ENCODE results near the gene SYNGR3. TPM values are rescaled to one million over a fixed set of nuclear protein-coding genes. Genes with fewer than 3 reads are reported as not detected.
A peak's percentile ranks its signal among the peaks of the same experiment; 100 is the strongest.

The SYNGR3 gene
- total RNA-seq, 1 donor from 2014 or later, result 3.3 TPM

- TF ChIP-seq CTCF (IDR thresholded peaks at IDR 0.05; ENCODE audit: unreplicated experiment), result no peak
- H3K27ac Mint-ChIP-seq, result no peak overlapping the region
- no peaks in the 10 kb centered on the region for H3K9me3 Mint-ChIP-seq (ENCODE audit: low read depth)
- no peak overlapping the region for H3K4me3 Mint-ChIP-seq (ENCODE audit: low read depth)
- peaks cover 4% of the 10 kb centered on the region for H3K36me3 Mint-ChIP-seq (ENCODE audit: insufficient read depth)
- no peaks in the 10 kb centered on the region for H3K27me3 Mint-ChIP-seq
- DNase-seq (ENCODE audit: low spot score, unreplicated experiment), result no peak
- H3K4me1 Mint-ChIP-seq (ENCODE audit: low read depth), result peaks cover 17% of the 10 kb centered on the region
Observed at GRCh38 chr16:2004795-2005517, 15.2 kb downstream of the SYNGR3 start.

- Mint-ChIP-seq H3K27me3 (no peaks in the 10 kb centered on the region), H3K27ac (no peak overlapping the region), H3K4me3 (ENCODE audit: low read depth) (no peak overlapping the region), H3K9me3 (ENCODE audit: low read depth) (no peaks in the 10 kb centered on the region), H3K36me3 (ENCODE audit: insufficient read depth) (peaks cover 4% of the 10 kb centered on the region), H3K4me1 (ENCODE audit: low read depth) (peaks cover 21% of the 10 kb centered on the region)
- no peak for DNase-seq (ENCODE audit: low spot score, unreplicated experiment)
- TF ChIP-seq CTCF (IDR thresholded peaks at IDR 0.05; ENCODE audit: unreplicated experiment), result no peak
Observed at GRCh38 chr16:2005646-2006045, 15.9 kb downstream of the SYNGR3 start.

- no peak for DNase-seq (ENCODE audit: low spot score, unreplicated experiment)
- Mint-ChIP-seq H3K27me3 (no peaks in the 10 kb centered on the region), H3K36me3 (ENCODE audit: insufficient read depth) (peaks cover 2% of the 10 kb centered on the region), H3K27ac (no peak overlapping the region), H3K4me1 (ENCODE audit: low read depth) (peaks cover 21% of the 10 kb centered on the region), H3K9me3 (ENCODE audit: low read depth) (no peaks in the 10 kb centered on the region), H3K4me3 (ENCODE audit: low read depth) (peak overlapping the region; percentile 29)
- TF ChIP-seq CTCF (IDR thresholded peaks at IDR 0.05; ENCODE audit: unreplicated experiment), result no peak
Observed at GRCh38 chr16:2006317-2006716, 16.5 kb downstream of the SYNGR3 start.

- H3K27ac Mint-ChIP-seq, result peak overlapping the region; percentile 50
- no peaks in the 10 kb centered on the region for H3K27me3 Mint-ChIP-seq
- TF ChIP-seq CTCF (IDR thresholded peaks at IDR 0.05; ENCODE audit: unreplicated experiment), result no peak
- no peak for DNase-seq (ENCODE audit: low spot score, unreplicated experiment)
- no peaks in the 10 kb centered on the region for H3K9me3 Mint-ChIP-seq (ENCODE audit: low read depth)
- peaks cover 21% of the 10 kb centered on the region for H3K4me1 Mint-ChIP-seq (ENCODE audit: low read depth)
- H3K4me3 Mint-ChIP-seq (ENCODE audit: low read depth), result peak overlapping the region; percentile 72
- H3K36me3 Mint-ChIP-seq (ENCODE audit: insufficient read depth), result peaks cover 2% of the 10 kb centered on the region
Observed at GRCh38 chr16:2007081-2007836, 17.5 kb downstream of the SYNGR3 start.

- H3K9me3 Mint-ChIP-seq (ENCODE audit: low read depth), result no peaks in the 10 kb centered on the region
- TF ChIP-seq CTCF (IDR thresholded peaks at IDR 0.05; ENCODE audit: unreplicated experiment), result no peak
- no peaks in the 10 kb centered on the region for H3K27me3 Mint-ChIP-seq
- H3K4me1 Mint-ChIP-seq (ENCODE audit: low read depth), result peaks cover 21% of the 10 kb centered on the region
- peak overlapping the region; percentile 46 for H3K27ac Mint-ChIP-seq
- DNase-seq (ENCODE audit: low spot score, unreplicated experiment), result no peak
- H3K36me3 Mint-ChIP-seq (ENCODE audit: insufficient read depth), result peaks cover 2% of the 10 kb centered on the region
- H3K4me3 Mint-ChIP-seq (ENCODE audit: low read depth), result peak overlapping the region; percentile 72
Observed at GRCh38 chr16:2008009-2008526, 18.3 kb downstream of the SYNGR3 start.

Measured in progenitor cell of endocrine pancreas (in vitro differentiated cells).